Neural cell (in vitro differentiated cells): ENCODE measurements around the gene DACT2. TPM values are rescaled to one million over a fixed set of nuclear protein-coding genes. Genes with fewer than 3 reads are reported as not detected.

ENCODE experiments used
- H2AFZ ChIP-seq: fragments of 200-600, 300-800 bp; sonication (generic), shearing (Covaris generic); 2 replicates; pipeline ENCODE4 v1.6.0; 2014; ENCODE audit warnings: low read depth, mild to moderate bottlenecking, antibody characterized with exemption, low read length, moderate library complexity
- H3F3A ChIP-seq: fragments of 200-600 bp; shearing (Covaris generic); 2 replicates; pipeline ENCODE4 v1.6.1; 2016; ENCODE audit warnings: mild to moderate bottlenecking, moderate library complexity, mixed read lengths, antibody characterized with exemption, low read length; ENCODE audit not compliant: insufficient read depth, poor library complexity, severe bottlenecking
- H3K27ac ChIP-seq: fragments of 200-600, 300-800 bp; sonication (generic), shearing (Covaris generic); 2 replicates; pipeline ENCODE4 v1.5.1; 2014; ENCODE audit warnings: mild to moderate bottlenecking, low read length, moderate library complexity
- H3K27me3 ChIP-seq: fragments of 300-800, 200-600 bp; sonication (generic), shearing (Covaris generic); 2 replicates; pipeline ENCODE4 v1.6.0; 2014; ENCODE audit warnings: mild to moderate bottlenecking, low read depth, low read length, moderate library complexity; ENCODE audit not compliant: insufficient read depth
- H3K36me3 ChIP-seq: fragments of 300-800, 200-600 bp; sonication (generic), shearing (Covaris generic); 2 replicates; pipeline ENCODE4 v1.5.1; 2014; ENCODE audit warnings: mild to moderate bottlenecking, antibody characterized with exemption, low read length, moderate library complexity; ENCODE audit not compliant: insufficient read depth
- H3K4me2 ChIP-seq: fragments of 300-800, 200-600 bp; sonication (generic), shearing (Covaris generic); 2 replicates; pipeline ENCODE4 v1.6.0; 2014; ENCODE audit warnings: mild to moderate bottlenecking, low read length
- H3K4me3 ChIP-seq: fragments of 300-800, 200-600 bp; sonication (generic), shearing (Covaris generic); 2 replicates; pipeline ENCODE4 v1.5.1; 2014; ENCODE audit warnings: mild to moderate bottlenecking, low read length, moderate library complexity
- H3K79me2 ChIP-seq: fragments of 200-600 bp; shearing (Covaris generic); replicated peaks from 2 replicates; pipeline ENCODE4 v1.6.0; 2014; ENCODE audit warnings: mild to moderate bottlenecking, low read length, moderate library complexity; ENCODE audit not compliant: insufficient read depth
- H3K9ac ChIP-seq: fragments of 300-800, 200-600 bp; sonication (generic), shearing (Covaris generic); 2 replicates; pipeline ENCODE4 v1.6.1; 2016; ENCODE audit warnings: mild to moderate bottlenecking, low read length, mixed read lengths
- H3K9me2 ChIP-seq: fragments of 200-600 bp; shearing (Covaris generic); 2 replicates; pipeline ENCODE4 v1.6.1; 2016; ENCODE audit warnings: mild to moderate bottlenecking, low read length, mixed read lengths; ENCODE audit not compliant: insufficient read depth
- H3K9me3 ChIP-seq: fragments of 200-600, 300-800 bp; sonication (generic), shearing (Covaris generic); 2 replicates; pipeline ENCODE4 v1.6.1; 2016; ENCODE audit warnings: mild to moderate bottlenecking, mixed run types, low read length, moderate library complexity, mixed read lengths
- H4K20me1 ChIP-seq: fragments of 200-600 bp; shearing (Covaris generic); 2 replicates; pipeline ENCODE4 v1.6.1; 2016; ENCODE audit warnings: mild to moderate bottlenecking, mixed run types; ENCODE audit not compliant: insufficient read depth
- EP300 ChIP-seq: fragments of 450-650 bp; conservative IDR thresholded peaks from 2 replicates; pipeline ENCODE4 v1.6.1; 2014; ENCODE audit warnings: antibody characterized with exemption, mild to moderate bottlenecking, moderate library complexity; ENCODE audit not compliant: poor library complexity, severe bottlenecking
- EZH2 ChIP-seq: fragments of 200-600, 300-800 bp; shearing (Covaris generic), sonication (generic); IDR thresholded peaks from 2 replicates; pipeline ENCODE4 v1.6.1; 2014; ENCODE audit warnings: antibody characterized with exemption, low read length, borderline replicate concordance, mild to moderate bottlenecking; ENCODE audit not compliant: insufficient read depth, poor library complexity, severe bottlenecking
- MXI1 ChIP-seq: fragments of 450-650 bp; conservative IDR thresholded peaks from 2 replicates; pipeline ENCODE4 v1.6.1; 2014; ENCODE audit warnings: antibody characterized with exemption, mild to moderate bottlenecking; ENCODE audit not compliant: poor library complexity, severe bottlenecking
- POLR2AphosphoS5 ChIP-seq: IDR thresholded peaks from 2 replicates; pipeline ENCODE4 v1.6.1; 2012
- RAD21 ChIP-seq: fragments of 450-650 bp; conservative IDR thresholded peaks from 2 replicates; pipeline ENCODE4 v1.6.1; 2014; ENCODE audit warnings: antibody characterized with exemption, mild to moderate bottlenecking, moderate library complexity
- SMC3 ChIP-seq: fragments of 450-650 bp; conservative IDR thresholded peaks from 2 replicates; pipeline ENCODE4 v1.6.1; 2014; ENCODE audit warnings: antibody characterized with exemption, mild to moderate bottlenecking, moderate library complexity; ENCODE audit not compliant: poor library complexity
- TAF1 ChIP-seq: IDR thresholded peaks from 2 replicates; pipeline ENCODE4 v1.6.1; 2012; ENCODE audit warnings: low read depth
- polyA plus RNA-seq: library from polyadenylated mRNA; depleted of rRNA; stranded (reverse); fragments of >200 nt; gene quantifications from 2 replicates; pipeline ENCODE4 v1.2.3, GENCODE V29; 2014
- TF ChIP-seq, protein P1 (sequence below): IDR thresholded peaks from 2 replicates; pipeline ENCODE4 v1.6.1; 2012; ENCODE audit warnings: borderline replicate concordance
- TF ChIP-seq, protein P2 (sequence below): fragments of 450-650 bp; IDR thresholded peaks from 2 replicates; pipeline ENCODE4 v1.5.1; 2014; ENCODE audit warnings: antibody characterized with exemption, mild to moderate bottlenecking, moderate library complexity; ENCODE audit not compliant: poor library complexity, severe bottlenecking

The DACT2 gene
- polyA plus RNA-seq, 1 donor from 2014 or later, result 0.48 TPM

DNA sequence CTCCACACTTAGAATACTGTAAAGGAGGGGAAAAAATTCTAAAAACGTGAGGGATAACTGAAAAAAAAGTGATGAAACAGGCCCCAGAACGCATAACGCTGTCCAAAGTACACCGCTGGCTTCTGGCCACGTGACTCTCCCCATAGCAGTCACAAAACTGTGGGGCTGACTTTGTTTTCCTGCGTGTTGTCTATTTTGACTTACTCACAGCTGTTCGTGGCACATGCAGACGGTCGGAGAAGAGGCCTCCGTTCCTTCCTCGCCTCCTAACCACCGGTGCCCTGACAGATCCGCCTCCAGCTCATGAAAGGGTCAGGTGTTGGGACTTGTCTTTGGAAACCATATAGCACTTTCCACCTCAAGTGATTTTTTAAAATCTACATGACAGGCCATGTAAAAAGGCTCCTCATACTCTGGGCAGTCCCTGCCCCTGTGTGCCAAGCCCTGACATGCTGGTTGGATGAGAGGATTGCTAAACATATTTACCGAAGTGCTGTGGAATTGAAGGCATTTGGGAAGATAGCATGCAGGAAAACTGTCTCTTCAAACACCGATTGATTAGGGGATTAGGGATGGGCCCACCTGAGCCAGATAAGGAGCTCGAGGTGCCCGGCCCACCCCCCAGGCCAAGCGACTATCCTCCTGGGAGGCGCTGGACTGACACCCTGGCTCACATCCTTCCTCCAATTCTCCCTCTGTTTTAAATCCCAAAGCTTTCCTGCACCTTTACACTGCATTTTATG, 54.8 kb downstream of the DACT2 start:
- H3K9ac ChIP-seq, result no peak overlapping the region

DNA sequence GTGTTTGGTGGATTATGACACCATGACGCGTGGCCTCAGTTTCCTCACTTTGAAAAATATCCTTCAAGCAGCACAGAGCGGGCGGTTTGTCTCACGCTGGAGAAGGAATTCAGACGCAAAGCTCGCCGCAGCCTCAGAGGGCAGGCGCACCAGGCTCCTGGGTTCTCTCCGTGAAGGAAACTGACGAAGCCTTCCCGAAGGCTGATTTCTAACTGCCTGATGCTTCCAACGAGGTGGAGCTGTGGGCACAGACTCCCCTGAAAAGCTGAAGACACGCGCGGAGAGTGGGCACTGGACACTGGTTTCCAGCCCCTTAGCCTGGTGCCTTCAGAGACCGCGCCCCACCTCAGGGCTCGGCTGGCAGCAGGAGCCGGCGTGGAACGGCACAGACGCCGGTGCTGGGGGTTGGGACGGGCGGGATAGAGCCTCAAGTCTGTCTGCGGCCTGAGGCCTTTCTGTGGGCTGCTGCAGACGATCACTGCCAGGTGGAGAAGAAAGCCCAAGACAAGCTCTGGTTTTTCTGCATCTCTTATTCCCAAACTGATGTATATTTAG, 56.1 kb downstream of the DACT2 start:
- Histone ChIP-seq H3K9me3 (no peaks in the 10 kb centered on the region), H3K36me3 (no peaks in the 10 kb centered on the region), H2AFZ (no peak overlapping the region), H3K4me3 (no peak overlapping the region), H3K9ac (no peak overlapping the region), H3K4me2 (no peak overlapping the region), H3K27ac (no peak overlapping the region), H3K9me2 (no peaks in the 10 kb centered on the region), H3K27me3 (no peaks in the 10 kb centered on the region), H3K79me2 (no peaks in the 10 kb centered on the region), H4K20me1 (no peaks in the 10 kb centered on the region), H3F3A (no peaks in the 10 kb centered on the region)
- TF ChIP-seq RAD21 (no peak), EZH2 (no peak), POLR2AphosphoS5 (no peak), EP300 (no peak), TAF1 (no peak), MXI1 (no peak), SMC3 (no peak)
- TF ChIP-seq, protein P1, sequence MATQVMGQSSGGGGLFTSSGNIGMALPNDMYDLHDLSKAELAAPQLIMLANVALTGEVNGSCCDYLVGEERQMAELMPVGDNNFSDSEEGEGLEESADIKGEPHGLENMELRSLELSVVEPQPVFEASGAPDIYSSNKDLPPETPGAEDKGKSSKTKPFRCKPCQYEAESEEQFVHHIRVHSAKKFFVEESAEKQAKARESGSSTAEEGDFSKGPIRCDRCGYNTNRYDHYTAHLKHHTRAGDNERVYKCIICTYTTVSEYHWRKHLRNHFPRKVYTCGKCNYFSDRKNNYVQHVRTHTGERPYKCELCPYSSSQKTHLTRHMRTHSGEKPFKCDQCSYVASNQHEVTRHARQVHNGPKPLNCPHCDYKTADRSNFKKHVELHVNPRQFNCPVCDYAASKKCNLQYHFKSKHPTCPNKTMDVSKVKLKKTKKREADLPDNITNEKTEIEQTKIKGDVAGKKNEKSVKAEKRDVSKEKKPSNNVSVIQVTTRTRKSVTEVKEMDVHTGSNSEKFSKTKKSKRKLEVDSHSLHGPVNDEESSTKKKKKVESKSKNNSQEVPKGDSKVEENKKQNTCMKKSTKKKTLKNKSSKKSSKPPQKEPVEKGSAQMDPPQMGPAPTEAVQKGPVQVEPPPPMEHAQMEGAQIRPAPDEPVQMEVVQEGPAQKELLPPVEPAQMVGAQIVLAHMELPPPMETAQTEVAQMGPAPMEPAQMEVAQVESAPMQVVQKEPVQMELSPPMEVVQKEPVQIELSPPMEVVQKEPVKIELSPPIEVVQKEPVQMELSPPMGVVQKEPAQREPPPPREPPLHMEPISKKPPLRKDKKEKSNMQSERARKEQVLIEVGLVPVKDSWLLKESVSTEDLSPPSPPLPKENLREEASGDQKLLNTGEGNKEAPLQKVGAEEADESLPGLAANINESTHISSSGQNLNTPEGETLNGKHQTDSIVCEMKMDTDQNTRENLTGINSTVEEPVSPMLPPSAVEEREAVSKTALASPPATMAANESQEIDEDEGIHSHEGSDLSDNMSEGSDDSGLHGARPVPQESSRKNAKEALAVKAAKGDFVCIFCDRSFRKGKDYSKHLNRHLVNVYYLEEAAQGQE, result no peak
- TF ChIP-seq, protein P2, sequence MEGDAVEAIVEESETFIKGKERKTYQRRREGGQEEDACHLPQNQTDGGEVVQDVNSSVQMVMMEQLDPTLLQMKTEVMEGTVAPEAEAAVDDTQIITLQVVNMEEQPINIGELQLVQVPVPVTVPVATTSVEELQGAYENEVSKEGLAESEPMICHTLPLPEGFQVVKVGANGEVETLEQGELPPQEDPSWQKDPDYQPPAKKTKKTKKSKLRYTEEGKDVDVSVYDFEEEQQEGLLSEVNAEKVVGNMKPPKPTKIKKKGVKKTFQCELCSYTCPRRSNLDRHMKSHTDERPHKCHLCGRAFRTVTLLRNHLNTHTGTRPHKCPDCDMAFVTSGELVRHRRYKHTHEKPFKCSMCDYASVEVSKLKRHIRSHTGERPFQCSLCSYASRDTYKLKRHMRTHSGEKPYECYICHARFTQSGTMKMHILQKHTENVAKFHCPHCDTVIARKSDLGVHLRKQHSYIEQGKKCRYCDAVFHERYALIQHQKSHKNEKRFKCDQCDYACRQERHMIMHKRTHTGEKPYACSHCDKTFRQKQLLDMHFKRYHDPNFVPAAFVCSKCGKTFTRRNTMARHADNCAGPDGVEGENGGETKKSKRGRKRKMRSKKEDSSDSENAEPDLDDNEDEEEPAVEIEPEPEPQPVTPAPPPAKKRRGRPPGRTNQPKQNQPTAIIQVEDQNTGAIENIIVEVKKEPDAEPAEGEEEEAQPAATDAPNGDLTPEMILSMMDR, result no peak

More for the DNA sequence above, 54.8 kb downstream of the DACT2 start:
- Histone ChIP-seq H3K9me3 (no peaks in the 10 kb centered on the region), H3K27ac (no peak overlapping the region), H3K27me3 (no peaks in the 10 kb centered on the region), H3K36me3 (no peaks in the 10 kb centered on the region), H3K9me2 (no peaks in the 10 kb centered on the region), H3F3A (no peaks in the 10 kb centered on the region), H3K79me2 (no peaks in the 10 kb centered on the region), H2AFZ (no peak overlapping the region), H4K20me1 (no peaks in the 10 kb centered on the region), H3K4me3 (no peak overlapping the region), H3K4me2 (no peak overlapping the region)
- TF ChIP-seq TAF1 (no peak), POLR2AphosphoS5 (no peak)
